WI38 (cell line): ENCODE measurements around the gene LCE1C.

ENCODE experiments used
- H3K4me3 ChIP-seq: 2 replicates; pipeline ENCODE4 v1.5.1; 2011; ENCODE audit warnings: low read depth, mild to moderate bottlenecking, control low read depth, low read length
- CTCF ChIP-seq: IDR thresholded peaks from 2 replicates; pipeline ENCODE4 v1.5.1; 2012; ENCODE audit warnings: low read depth, mild to moderate bottlenecking, control low read depth, low read length

The LCE1C gene

GRCh38 chr1:152806576-152806975 is at the start of gene LCE1C:
Gene LCE1C, minus strand, starts transcription at chr1:152806651. Its CDS starts 1,173 bp downstream, at chr1:152805478.
- no peak for TF ChIP-seq CTCF
- H3K4me3 ChIP-seq = no peak within 1 kb of the TSS

DNA sequence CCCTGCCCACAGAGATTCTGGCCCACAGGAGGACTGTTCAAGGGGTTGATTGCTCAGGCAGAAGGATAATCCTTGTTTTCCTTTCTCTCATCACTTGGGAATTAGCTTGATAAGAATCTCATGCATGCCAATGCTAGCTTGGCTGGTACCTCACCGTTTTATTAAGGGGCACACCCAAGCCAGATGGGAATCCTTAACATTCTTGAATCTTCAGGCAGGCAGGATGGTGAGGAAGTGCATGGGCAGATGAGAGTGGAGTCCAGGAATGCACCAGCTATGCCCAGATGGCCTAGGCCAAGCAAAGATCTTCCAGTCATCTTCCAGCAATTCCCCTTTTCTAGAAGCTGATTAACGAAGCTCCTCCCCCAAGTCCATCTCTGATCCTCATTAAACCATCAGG is 49.2 kb upstream of the LCE1C start:
- TF ChIP-seq CTCF = no peak

DNA sequence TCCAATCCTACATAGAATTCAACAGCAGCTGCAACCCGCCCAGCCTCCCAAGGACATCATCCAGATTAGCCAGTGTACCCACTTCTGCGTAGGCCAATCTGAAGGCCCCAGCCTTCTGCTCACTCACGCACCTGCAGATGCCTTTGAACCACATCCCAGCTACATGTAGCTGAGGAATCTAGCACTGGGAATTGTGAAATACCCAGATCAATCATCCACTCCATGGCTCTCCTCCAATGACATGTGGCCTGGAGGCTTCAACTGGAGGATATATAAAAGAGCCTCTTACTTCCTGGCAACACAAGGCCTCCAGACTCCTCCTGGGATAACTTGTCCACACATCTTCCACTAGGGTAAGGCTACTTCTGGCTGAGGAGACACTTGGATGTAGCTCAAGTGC is 36.1 kb upstream of the LCE1C start, which contains the start of gene LCE6A:
Gene LCE6A (plus strand): TSS at position 301 of the 400 bp plus-strand sequence. CDS start 665 bp downstream, outside the sequence.
- H3K4me3 ChIP-seq = no peak within 1 kb of the TSS
- no peak for TF ChIP-seq CTCF

More for the DNA sequence above, 49.2 kb upstream of the LCE1C start:
- no peak overlapping the region for H3K4me3 ChIP-seq

DNA sequence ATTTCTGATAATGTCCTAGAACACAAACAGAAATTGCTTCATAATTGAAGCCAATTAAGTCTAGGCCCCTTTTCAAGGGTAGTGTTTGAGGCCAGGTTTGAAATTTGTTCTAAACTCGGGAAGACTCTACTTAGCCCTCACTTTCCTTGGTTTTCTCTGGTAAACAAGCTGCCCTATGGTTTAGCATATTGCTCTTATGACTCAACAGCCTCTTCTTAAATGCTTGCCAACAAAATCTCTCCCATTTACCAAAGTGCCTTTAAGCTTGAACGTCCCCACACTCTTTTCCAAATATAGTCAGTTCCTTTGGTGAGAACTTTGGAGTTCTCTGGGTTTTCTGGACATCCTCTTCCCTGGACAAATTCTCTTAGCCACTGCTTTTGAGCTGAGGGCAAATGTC is 30.4 kb upstream of the LCE1C start:
- TF ChIP-seq CTCF = no peak
- no peak overlapping the region for H3K4me3 ChIP-seq

GRCh38 chr1:152827173-152827572 is 20.7 kb upstream of the LCE1C start, which contains the start of gene LCE1A:
Gene LCE1A, plus strand, starts transcription at chr1:152827473. Its CDS starts 0 bp downstream, at chr1:152827473.
- H3K4me3 ChIP-seq = no peak within 1 kb of the TSS
- TF ChIP-seq CTCF = no peak

DNA sequence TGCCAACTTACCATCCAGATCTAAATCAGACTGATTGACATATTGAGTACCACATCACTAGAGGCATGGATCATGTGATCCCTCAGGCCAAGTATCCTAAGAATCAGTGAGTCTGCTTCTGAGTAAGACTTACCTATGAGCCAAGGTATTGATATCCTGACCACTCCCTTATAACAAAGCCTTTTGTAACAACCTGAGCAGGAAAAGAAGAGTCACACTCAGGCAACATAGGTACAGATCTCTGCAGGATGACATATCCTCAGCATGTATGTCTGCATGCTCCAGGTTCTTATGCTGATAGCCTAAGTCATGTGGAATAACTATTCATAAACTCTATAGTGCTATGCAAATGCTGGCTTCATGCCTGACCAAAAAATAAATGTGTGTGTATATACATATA is 18.5 kb upstream of the LCE1C start:
- TF ChIP-seq CTCF = no peak
- H3K4me3 ChIP-seq = no peak overlapping the region

- H3K4me3 ChIP-seq = no peak overlapping the region
- TF ChIP-seq CTCF = no peak
Measured at GRCh38 chr1:152823294-152823693, 16.8 kb upstream of the LCE1C start.
